Measurements from ENCODE around the gene ANKRD34A. TPM values are rescaled to one million over a fixed set of nuclear protein-coding genes. Genes with fewer than 3 reads are reported as not detected.
A peak's percentile ranks its signal among the peaks of the same experiment; 100 is the strongest.

Gene ANKRD34A
- total and polyA plus RNA-seq, 10 donors: 0.57 to 3.1 (median 1.1) TPM

GRCh38 chr1:145992958-145993617 is 28.7 kb upstream of the ANKRD34A start:
- no peak for TF ChIP-seq POLR2AphosphoS5 (IDR thresholded peaks at IDR 0.05)
- TF ChIP-seq POLR2A (IDR thresholded peaks at IDR 0.05): no peak
- no peak for TF ChIP-seq CTCF (IDR thresholded peaks at IDR 0.05 in 8 of 11, conservative IDR thresholded peaks at IDR 0.05 in 3 of 11)
- 40 to 59% (median 49%) methylated on average over 5 of the region's 5 CpGs for WGBS, 5 donors

GRCh38 chr1:145992502-145992936 is 28.1 kb upstream of the ANKRD34A start:
- WGBS, 5 donors: 42 to 60% (median 52%) methylated on average over 1 of the region's 1 CpG
- Histone ChIP-seq H3K27me3 (replicated peaks in 1 of 7) (no peaks in the 10 kb centered on the region), H3K4me1 (peaks cover 19 to 73% (median 56%) of the 10 kb centered on the region in 6 donors), H3K27ac (peak overlapping the region; percentile 93 to 100 (median 99)), H3K4me3 (peak overlapping the region; percentile 86 to 100 (median 95)), H3K9me3 (no peaks in the 10 kb centered on the region), H3K36me3 (peaks cover 21 to 43% (median 35%) of the 10 kb centered on the region in 6 donors)
- intact Hi-C loops (cut with DNase I; ENCODE audit: low total_unique reads): no loop called here
- no peak for DNase-seq
- no peak for TF ChIP-seq CTCF (IDR thresholded peaks at IDR 0.05 in 8 of 11, conservative IDR thresholded peaks at IDR 0.05 in 3 of 11)
- peak in 2 of 3 donors; percentile 24 to 98 for TF ChIP-seq POLR2AphosphoS5 (IDR thresholded peaks at IDR 0.05)
- peak in 2 of 3 donors; percentile 57 to 88 for TF ChIP-seq POLR2A (IDR thresholded peaks at IDR 0.05)

More at GRCh38 chr1:145992958-145993617, 28.7 kb upstream of the ANKRD34A start:
- no peaks in the 10 kb centered on the region for H3K9me3 ChIP-seq
- peak overlapping the region; percentile 93 to 100 (median 99) for H3K27ac ChIP-seq
- peaks cover 21 to 43% (median 35%) of the 10 kb centered on the region in 6 donors for H3K36me3 ChIP-seq
- H3K4me1 ChIP-seq: peaks cover 19 to 73% (median 54%) of the 10 kb centered on the region in 6 donors
- intact Hi-C loops (cut with DNase I; ENCODE audit: low total_unique reads): no loop called here
- peak overlapping the region; percentile 86 to 100 (median 95) for H3K4me3 ChIP-seq
- H3K27me3 ChIP-seq (replicated peaks in 1 of 7): no peaks in the 10 kb centered on the region
- no peak for DNase-seq

- Histone ChIP-seq H3K4me1 (peaks cover 19 to 73% (median 60%) of the 10 kb centered on the region in 6 donors), H3K27me3 (replicated peaks in 1 of 7) (no peaks in the 10 kb centered on the region), H3K27ac (peak overlapping the region; percentile 93 to 100 (median 99)), H3K9me3 (no peaks in the 10 kb centered on the region), H3K4me3 (peak overlapping the region; percentile 86 to 100 (median 95)), H3K36me3 (peaks cover 21 to 43% (median 35%) of the 10 kb centered on the region in 6 donors)
- DNase-seq: no peak
- intact Hi-C loops (cut with DNase I; ENCODE audit: low total_unique reads): no loop called here
- TF ChIP-seq POLR2AphosphoS5 (IDR thresholded peaks at IDR 0.05): peak in 2 of 3 donors; percentile 24 to 99
- TF ChIP-seq CTCF (IDR thresholded peaks at IDR 0.05 in 8 of 11, conservative IDR thresholded peaks at IDR 0.05 in 3 of 11): no peak
- TF ChIP-seq POLR2A (IDR thresholded peaks at IDR 0.05): peak; percentile 21 to 70 (median 47)
- 78 to 85% (median 81%) methylated on average over 10 of the region's 10 CpGs for WGBS, 5 donors
Observed at GRCh38 chr1:145991735-145992412, 27.5 kb upstream of the ANKRD34A start.
